ENCODE results near the gene TMEM229A. TPM values are rescaled to one million over a fixed set of nuclear protein-coding genes. Genes with fewer than 3 reads are reported as not detected.
"Not testable (repeated sequence)": the region's sequence is repeated elsewhere in the genome, so short reads cannot be mapped to it uniquely, and the experiment has no call there.

TMEM229A gene
- total RNA-seq, 2 experiments from 2014 or later = not detected

DNA sequence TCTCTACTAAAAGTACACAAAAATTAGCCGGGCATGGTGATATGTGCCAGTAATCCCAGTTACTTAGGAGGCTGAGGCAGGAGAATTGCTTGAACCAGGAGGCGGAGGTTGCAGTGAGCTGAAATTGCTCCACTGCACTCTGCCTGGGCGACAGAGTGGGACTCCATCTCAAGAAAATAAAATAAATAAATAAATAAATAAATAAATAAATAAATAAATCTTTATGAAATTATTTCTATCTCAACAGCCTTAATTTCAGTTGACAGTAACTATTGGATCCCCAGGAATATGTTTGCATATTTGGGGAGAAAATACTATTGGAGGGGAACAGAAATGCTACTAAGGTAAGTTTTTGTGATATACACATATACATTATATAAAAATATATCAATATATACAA, 20.0 kb downstream of the TMEM229A start:
- H3K9me3 Mint-ChIP-seq = no peaks in the 10 kb centered on the region
- DNase-seq = no peak
- no peaks in the 10 kb centered on the region for H3K27me3 Mint-ChIP-seq
- H3K36me3 Mint-ChIP-seq = no peaks in the 10 kb centered on the region
- H3K27ac Mint-ChIP-seq = no peak overlapping the region
- H3K4me1 Mint-ChIP-seq = no peaks in the 10 kb centered on the region
- H3K4me3 Mint-ChIP-seq = no peak overlapping the region

DNA sequence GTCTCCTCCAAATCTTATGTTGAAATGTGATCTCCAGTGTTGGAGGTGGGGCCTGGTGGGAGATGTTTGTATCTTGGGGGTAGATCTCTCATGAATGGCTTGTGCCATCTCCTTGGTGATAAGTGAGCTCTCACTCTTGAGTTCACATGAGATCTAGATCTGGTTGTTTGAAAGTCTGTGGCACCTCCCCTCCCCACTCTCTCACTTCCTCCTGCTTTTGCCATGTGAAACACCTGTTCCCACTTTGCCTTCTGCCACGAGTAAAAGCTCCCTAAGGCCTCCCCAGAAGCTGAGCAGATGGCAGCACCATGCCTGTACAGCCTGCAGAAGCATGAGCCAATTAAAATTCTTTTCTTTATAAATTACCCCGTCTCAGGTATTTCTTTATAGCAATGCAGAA, 23.5 kb downstream of the TMEM229A start:
- no peaks in the 10 kb centered on the region for H3K27me3 Mint-ChIP-seq
- H3K36me3 Mint-ChIP-seq = no peaks in the 10 kb centered on the region
- no peak for DNase-seq
- H3K4me1 Mint-ChIP-seq = no peaks in the 10 kb centered on the region
- no peaks in the 10 kb centered on the region for H3K9me3 Mint-ChIP-seq
- H3K27ac Mint-ChIP-seq = no peak overlapping the region
- no peak overlapping the region for H3K4me3 Mint-ChIP-seq

DNA sequence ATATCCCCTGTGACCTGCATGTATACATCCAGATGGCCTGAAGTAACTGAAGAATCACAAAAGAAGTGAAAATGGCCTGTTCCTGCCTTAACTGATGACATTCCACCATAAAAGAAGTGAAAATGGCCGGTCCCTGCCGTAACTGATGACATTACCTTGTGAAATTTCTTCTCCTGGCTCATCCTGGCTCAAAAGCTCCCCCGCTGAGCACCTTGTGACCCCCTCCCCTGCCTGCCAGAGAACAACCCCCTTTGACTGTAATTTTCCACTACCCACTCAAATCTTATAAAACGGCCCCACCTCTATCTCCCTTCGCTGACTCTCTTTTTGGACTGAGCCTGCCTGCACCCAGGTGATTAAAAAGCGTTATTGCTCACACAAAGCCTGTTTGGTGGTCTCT, 24.6 kb downstream of the TMEM229A start:
- H3K27ac Mint-ChIP-seq, H3K36me3 Mint-ChIP-seq, H3K27me3 Mint-ChIP-seq, H3K4me3 Mint-ChIP-seq, H3K4me1 Mint-ChIP-seq, H3K9me3 Mint-ChIP-seq, DNase-seq: not testable (repeated sequence)

DNA sequence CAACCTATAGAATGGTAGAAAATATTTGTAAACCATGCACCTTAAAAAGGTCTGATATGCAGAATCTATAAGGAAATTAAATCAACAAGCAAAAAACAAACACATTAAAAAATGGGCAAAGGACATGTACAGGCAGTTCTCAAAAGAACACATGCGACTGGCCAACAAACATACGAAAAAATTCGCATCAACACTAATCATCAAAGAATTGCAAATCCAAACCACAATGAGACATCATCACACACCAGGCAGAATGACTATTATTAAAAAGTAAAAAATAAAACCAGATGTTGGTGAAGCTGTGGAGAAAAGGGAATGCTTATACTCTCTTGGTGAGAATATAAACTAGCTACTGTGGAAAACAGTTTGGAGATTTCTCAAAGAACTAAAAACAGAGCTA, 33.2 kb downstream of the TMEM229A start:
- H3K27ac Mint-ChIP-seq = no peak overlapping the region
- H3K9me3 Mint-ChIP-seq = peaks cover 12% of the 10 kb centered on the region
- no peaks in the 10 kb centered on the region for H3K4me1 Mint-ChIP-seq

DNA sequence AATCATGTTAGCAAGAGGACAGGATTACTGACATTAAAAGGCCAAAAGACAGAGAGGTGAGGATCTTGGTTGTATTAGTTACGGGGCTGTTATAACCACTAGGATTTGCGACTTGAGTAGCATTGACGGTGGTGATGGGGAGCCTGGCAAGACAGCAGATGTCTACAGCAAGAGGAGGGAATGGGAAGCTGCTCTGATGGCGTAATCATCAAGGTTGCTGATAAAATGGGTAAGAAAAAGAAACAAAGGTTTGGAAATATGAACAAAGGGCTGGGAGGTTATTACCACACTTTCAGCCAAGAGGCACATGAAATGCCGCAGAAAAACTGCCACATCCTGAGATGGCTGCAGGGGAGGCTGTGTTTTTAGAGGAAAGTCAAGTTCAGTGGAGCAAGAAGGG, 33.9 kb downstream of the TMEM229A start:
- Mint-ChIP-seq H3K4me1 (no peaks in the 10 kb centered on the region), H3K9me3 (peaks cover 12% of the 10 kb centered on the region), H3K27ac (no peak overlapping the region), H3K4me3 (no peak overlapping the region), H3K36me3 (no peaks in the 10 kb centered on the region), H3K27me3 (no peaks in the 10 kb centered on the region)
- DNase-seq = no peak

More for the DNA sequence above, 33.2 kb downstream of the TMEM229A start:
- Mint-ChIP-seq H3K4me3 (no peak overlapping the region), H3K27me3 (no peaks in the 10 kb centered on the region), H3K36me3 (no peaks in the 10 kb centered on the region)
- no peak for DNase-seq

DNA sequence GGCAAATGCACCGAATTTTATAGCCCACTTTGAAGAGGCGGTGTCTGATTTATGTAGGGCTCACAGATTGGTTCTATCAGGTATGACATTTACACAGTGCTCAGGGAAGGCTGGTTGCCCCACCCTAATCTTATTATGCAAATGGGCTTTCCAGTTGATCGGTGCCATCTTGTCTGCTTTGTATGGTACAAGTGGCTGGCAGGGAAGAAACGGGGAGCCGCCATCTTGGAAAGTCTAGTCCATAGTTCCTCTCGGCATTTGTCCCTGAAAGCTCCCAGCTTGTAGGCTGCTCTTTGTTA, 36.6 kb downstream of the TMEM229A start:
- Mint-ChIP-seq H3K27me3 (peaks cover 6% of the 10 kb centered on the region), H3K4me3 (no peak overlapping the region), H3K36me3 (no peaks in the 10 kb centered on the region), H3K9me3 (peaks cover 1% of the 10 kb centered on the region), H3K27ac (no peak overlapping the region), H3K4me1 (no peaks in the 10 kb centered on the region)
- no peak for DNase-seq

DNA sequence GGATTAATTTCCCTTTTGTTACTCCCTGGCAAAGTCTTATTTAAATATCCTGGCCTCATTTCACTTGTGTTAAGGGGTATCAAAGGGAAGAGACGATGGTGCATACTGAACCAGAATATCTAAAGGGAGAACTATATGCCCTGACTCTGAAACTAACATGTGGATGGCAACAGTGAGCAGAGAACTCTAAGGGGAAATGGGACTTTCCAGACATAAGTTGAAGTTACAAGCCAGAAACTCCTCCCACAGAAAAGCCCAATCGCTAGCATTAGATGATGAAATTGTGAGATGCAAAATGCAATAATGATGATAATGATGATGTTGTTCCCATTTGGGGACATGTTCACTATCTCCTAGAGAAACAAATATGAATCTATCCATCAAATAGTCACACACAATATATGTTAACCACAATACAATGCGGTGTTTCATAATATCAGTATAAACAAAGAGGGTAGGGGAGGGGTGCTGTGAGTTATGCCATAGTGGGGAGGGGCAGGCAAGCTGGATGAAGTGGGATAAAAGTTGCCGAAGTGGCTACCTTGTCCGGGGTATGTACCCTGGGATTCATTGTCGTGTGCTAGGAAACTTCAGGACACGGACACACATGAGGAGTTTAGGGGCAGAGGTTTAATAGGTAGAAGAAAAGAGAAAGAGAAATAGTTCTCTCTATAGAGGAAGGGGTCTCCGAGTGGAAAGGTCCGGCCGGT, 37.1 kb downstream of the TMEM229A start:
- Mint-ChIP-seq H3K27ac (no peak overlapping the region), H3K9me3 (peaks cover 1% of the 10 kb centered on the region), H3K4me3 (no peak overlapping the region), H3K4me1 (no peaks in the 10 kb centered on the region), H3K36me3 (no peaks in the 10 kb centered on the region), H3K27me3 (peaks cover 6% of the 10 kb centered on the region)
- no peak for DNase-seq

DNA sequence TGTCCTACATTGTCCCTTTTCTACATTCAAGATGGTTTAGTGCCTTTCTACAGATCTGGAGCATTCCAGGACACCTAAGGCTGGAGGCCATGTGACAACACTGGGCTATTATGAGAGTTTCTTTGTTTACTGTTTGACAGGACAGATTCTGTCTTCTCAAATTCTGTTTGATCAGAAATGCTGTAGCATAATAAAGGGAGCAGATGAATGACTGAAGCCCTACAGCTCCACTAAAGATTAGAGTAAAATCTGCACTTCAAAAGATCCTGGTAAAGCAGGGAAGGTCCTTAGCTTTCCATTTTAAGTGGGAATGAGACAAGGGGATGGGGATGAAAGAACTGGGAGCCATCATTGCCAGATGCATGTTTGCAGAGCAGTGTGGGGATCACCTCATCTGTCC, 38.4 kb downstream of the TMEM229A start:
- Mint-ChIP-seq H3K27ac (no peak overlapping the region), H3K4me3 (no peak overlapping the region), H3K4me1 (no peaks in the 10 kb centered on the region), H3K27me3 (peaks cover 9% of the 10 kb centered on the region), H3K9me3 (peaks cover 5% of the 10 kb centered on the region), H3K36me3 (no peaks in the 10 kb centered on the region)
- no peak for DNase-seq

DNA sequence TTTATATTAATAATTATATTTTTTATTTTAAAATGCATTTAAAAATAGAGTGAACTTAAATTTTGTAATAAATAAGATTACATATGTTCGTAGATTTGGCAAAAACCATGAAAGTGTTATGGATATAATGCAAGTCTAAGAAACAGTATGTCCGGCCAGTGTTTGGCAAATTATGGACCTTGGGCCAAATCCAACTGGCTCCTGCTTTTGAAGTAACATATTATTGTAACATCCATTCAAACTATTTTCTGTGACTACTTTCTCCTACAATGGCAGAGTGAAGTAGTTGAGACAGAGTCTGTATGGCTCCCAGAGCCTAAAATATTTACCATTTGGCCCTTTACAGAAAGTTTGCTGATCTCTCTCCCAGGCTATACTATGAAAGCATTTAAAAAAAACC, 38.9 kb downstream of the TMEM229A start:
- peaks cover 5% of the 10 kb centered on the region for H3K9me3 Mint-ChIP-seq
- no peaks in the 10 kb centered on the region for H3K36me3 Mint-ChIP-seq
- DNase-seq = no peak
- no peak overlapping the region for H3K27ac Mint-ChIP-seq
- H3K4me3 Mint-ChIP-seq = no peak overlapping the region
- no peaks in the 10 kb centered on the region for H3K4me1 Mint-ChIP-seq
- peaks cover 9% of the 10 kb centered on the region for H3K27me3 Mint-ChIP-seq

DNA sequence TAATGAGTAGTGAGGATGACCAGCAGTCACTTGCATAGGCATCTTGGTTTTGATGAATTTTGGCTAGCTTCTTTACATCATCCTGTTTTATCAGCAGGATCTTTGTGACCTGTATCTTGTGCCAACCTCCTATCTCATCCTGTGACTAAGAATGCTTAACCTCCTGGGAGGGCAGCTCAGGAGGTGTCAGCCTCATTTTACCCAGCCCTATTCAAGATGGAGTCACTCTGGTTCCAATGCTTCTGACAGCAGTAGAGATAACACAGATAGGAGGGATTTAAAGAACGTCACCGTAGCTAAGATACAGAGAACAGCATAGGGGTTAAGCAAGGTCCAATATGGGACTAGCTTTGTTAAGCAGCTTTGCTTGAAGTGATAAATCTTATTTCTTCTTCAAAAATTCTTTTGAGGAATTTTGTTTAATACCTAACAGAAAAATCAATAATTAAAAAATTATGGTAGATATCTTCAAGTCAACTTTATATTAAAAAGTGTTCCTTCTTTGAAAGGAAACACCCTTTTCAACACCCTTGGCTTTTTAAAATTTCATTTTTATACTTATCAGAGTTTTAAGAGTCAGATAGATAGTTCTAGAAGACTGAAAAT, 39.9 kb downstream of the TMEM229A start:
- H3K4me3 Mint-ChIP-seq = no peak overlapping the region
- H3K4me1 Mint-ChIP-seq = no peaks in the 10 kb centered on the region
- no peak overlapping the region for H3K27ac Mint-ChIP-seq
- peaks cover 5% of the 10 kb centered on the region for H3K9me3 Mint-ChIP-seq
- H3K27me3 Mint-ChIP-seq = peaks cover 9% of the 10 kb centered on the region
- DNase-seq = no peak
- H3K36me3 Mint-ChIP-seq = no peaks in the 10 kb centered on the region

DNA sequence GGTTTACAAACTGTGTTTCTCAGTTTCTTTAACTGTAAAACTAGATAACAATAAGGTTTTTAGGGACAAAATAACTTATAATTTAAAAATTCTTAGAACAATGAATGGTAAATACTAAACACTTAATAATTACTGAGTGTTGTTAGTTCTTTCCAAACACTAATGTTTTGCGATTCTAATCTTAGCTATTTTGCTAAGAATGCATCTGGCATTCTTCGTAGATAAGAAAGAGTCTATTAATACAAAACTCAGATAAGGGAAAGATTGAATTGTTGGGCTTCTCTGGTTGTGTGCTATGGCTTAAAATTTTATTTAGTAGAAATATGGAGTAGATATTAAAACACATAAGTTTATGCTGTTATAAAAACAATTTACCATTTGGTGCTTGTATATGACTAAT, 45.4 kb downstream of the TMEM229A start:
- no peaks in the 10 kb centered on the region for H3K36me3 Mint-ChIP-seq
- H3K4me3 Mint-ChIP-seq = no peak overlapping the region
- H3K27ac Mint-ChIP-seq = no peak overlapping the region
- H3K9me3 Mint-ChIP-seq = peaks cover 5% of the 10 kb centered on the region
- H3K4me1 Mint-ChIP-seq = no peaks in the 10 kb centered on the region
- peaks cover 5% of the 10 kb centered on the region for H3K27me3 Mint-ChIP-seq
- DNase-seq = no peak

Other genes starting within 250 kb of the TMEM229A start
- not detected for gene HYAL4, start 187.9 kb downstream of the TMEM229A start, total RNA-seq
- not detected for gene SPAM1, start 107.8 kb downstream of the TMEM229A start, total RNA-seq